ENCODE measurements around the gene AGRN. TPM values are rescaled to one million over a fixed set of nuclear protein-coding genes. Genes with fewer than 3 reads are reported as not detected.

AGRN gene
- total and polyA plus RNA-seq, 7 donors: 2.8 to 54.4 (median 6.4) TPM

Small RNA genes within 50 kb of the gene (small RNA-seq; reads per million reads assigned to genes)
- gene AL645608.3: 0 reads per million in 3 donors

Other genes starting within 250 kb of the AGRN start
- 1 to 10 TPM; 2.1 to 4.6 (median 4.2) TPM for gene SAMD11, start 96.2 kb upstream of the AGRN start, total RNA-seq
- gene SAMD11, start 96.2 kb upstream of the AGRN start, polyA plus RNA-seq: 1 to 10 TPM in 2 of 3 donors, under 1 TPM in 1; 0.60 to 4.9 (median 3.7) TPM
- gene NOC2L, start 60.9 kb upstream of the AGRN start, total RNA-seq: 10 to 100 TPM; 26.0 to 32.6 (median 27.8) TPM
- gene NOC2L, start 60.9 kb upstream of the AGRN start, polyA plus RNA-seq: 10 to 100 TPM; 25.4 to 81.6 (median 25.8) TPM
- gene KLHL17, start 59.5 kb upstream of the AGRN start, total RNA-seq: 10 to 100 TPM in 1 of 4 donors, 1 to 10 TPM in 3; 4.5 to 10.5 (median 5.1) TPM
- gene KLHL17, start 59.5 kb upstream of the AGRN start, polyA plus RNA-seq: 10 to 100 TPM in 1 of 3 donors, 1 to 10 TPM in 1, under 1 TPM in 1; 0.69 to 10.8 (median 1.2) TPM
- not detected for gene PLEKHN1, start 53.6 kb upstream of the AGRN start, total RNA-seq
- gene PLEKHN1, start 53.6 kb upstream of the AGRN start, polyA plus RNA-seq: 1 to 10 TPM in 1 of 3 donors, under 1 TPM in 1, not detected in 1; 0.46 to 1.5 TPM
- gene PERM1, start 38.0 kb upstream of the AGRN start, total RNA-seq: under 1 TPM in 1 of 4 donors, not detected in 3; under 0.01 TPM
- under 1 TPM in 2 of 3 donors, not detected in 1; 0.16 to 0.69 TPM for gene PERM1, start 38.0 kb upstream of the AGRN start, polyA plus RNA-seq
- gene HES4, start 20.0 kb upstream of the AGRN start, total RNA-seq: 10 to 100 TPM; 25.0 to 65.1 (median 27.9) TPM
- 10 to 100 TPM in 1 of 3 donors, 1 to 10 TPM in 2; 1.2 to 15.7 (median 4.6) TPM for gene HES4, start 20.0 kb upstream of the AGRN start, polyA plus RNA-seq
- 10 to 100 TPM; 49.4 to 81.1 (median 68.8) TPM for gene ISG15, start 6.6 kb upstream of the AGRN start, total RNA-seq
- gene ISG15, start 6.6 kb upstream of the AGRN start, polyA plus RNA-seq: 100 to 1,000 TPM in 2 of 3 donors, 10 to 100 TPM in 1; 78.7 to 357 (median 241) TPM
- not detected for gene RNF223, start 54.2 kb downstream of the AGRN start, total RNA-seq
- gene RNF223, start 54.2 kb downstream of the AGRN start, polyA plus RNA-seq: 1 to 10 TPM in 2 of 3 donors, under 1 TPM in 1; 0.60 to 3.7 (median 1.9) TPM
- gene C1orf159, start 96.0 kb downstream of the AGRN start, total RNA-seq: 10 to 100 TPM in 2 of 4 donors, 1 to 10 TPM in 2; 7.9 to 13.8 (median 10.4) TPM
- gene C1orf159, start 96.0 kb downstream of the AGRN start, polyA plus RNA-seq: 10 to 100 TPM in 1 of 3 donors, 1 to 10 TPM in 2; 6.6 to 25.3 (median 6.9) TPM
- not detected for gene TTLL10, start 153.8 kb downstream of the AGRN start, total RNA-seq
- under 1 TPM; 0.46 to 0.70 (median 0.60) TPM for gene TTLL10, start 153.8 kb downstream of the AGRN start, polyA plus RNA-seq
- gene TNFRSF18, start 186.5 kb downstream of the AGRN start, total RNA-seq: under 1 TPM in 1 of 4 donors, not detected in 3; 0.71 TPM
- gene TNFRSF18, start 186.5 kb downstream of the AGRN start, polyA plus RNA-seq: 1 to 10 TPM in 2 of 3 donors, not detected in 1; 1.2 to 3.9 TPM
- gene TNFRSF4, start 194.0 kb downstream of the AGRN start, total RNA-seq: 1 to 10 TPM in 1 of 4 donors, under 1 TPM in 1, not detected in 2; 0.95 to 1.8 TPM
- 1 to 10 TPM; 1.2 to 8.6 (median 1.2) TPM for gene TNFRSF4, start 194.0 kb downstream of the AGRN start, polyA plus RNA-seq
- 10 to 100 TPM; 73.4 to 95.6 (median 81.9) TPM for gene SDF4, start 211.9 kb downstream of the AGRN start, total RNA-seq
- 100 to 1,000 TPM in 1 of 3 donors, 10 to 100 TPM in 2; 33.0 to 181 (median 40.2) TPM for gene SDF4, start 211.9 kb downstream of the AGRN start, polyA plus RNA-seq
- gene B3GALT6, start 212.1 kb downstream of the AGRN start, total RNA-seq: 10 to 100 TPM in 2 of 4 donors, 1 to 10 TPM in 2; 8.6 to 12.5 (median 10.3) TPM
- gene B3GALT6, start 212.1 kb downstream of the AGRN start, polyA plus RNA-seq: 1 to 10 TPM; 1.8 to 9.6 (median 2.5) TPM
- gene C1QTNF12, start 226.6 kb downstream of the AGRN start, total RNA-seq: 1 to 10 TPM in 2 of 4 donors, not detected in 2; 1.9 to 5.7 TPM
- 10 to 100 TPM; 17.6 to 28.7 (median 23.4) TPM for gene C1QTNF12, start 226.6 kb downstream of the AGRN start, polyA plus RNA-seq